ENCODE results near the gene KRTAP13-2.

Gene KRTAP13-2

GRCh38 chr21:30372139-30372770 is at the start of gene KRTAP13-2:
Gene KRTAP13-2, minus strand, starts transcription at chr21:30372271. Its CDS starts 58 bp downstream, at chr21:30372213.
- DNase-seq (ENCODE audit: low read depth), result no peak

DNA sequence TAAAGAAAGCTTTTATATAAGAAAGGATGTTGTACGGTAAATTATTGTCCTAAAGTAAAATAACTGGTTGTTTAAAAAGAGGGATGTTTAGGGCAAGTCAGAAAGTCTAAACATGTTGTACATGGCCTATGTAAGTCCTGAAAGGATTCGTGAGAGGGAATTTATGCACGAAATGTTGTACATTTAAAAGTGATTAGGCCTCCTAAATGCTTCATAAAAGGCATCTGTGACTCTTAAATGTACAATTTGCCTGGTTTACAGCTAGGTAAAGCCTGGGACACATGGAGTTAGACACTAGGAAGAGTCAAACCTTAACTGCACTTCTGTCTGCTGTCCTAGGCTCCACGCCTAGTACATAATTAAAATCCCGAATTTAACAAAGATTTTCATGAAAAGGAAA is 43.9 kb upstream of the KRTAP13-2 start:
- no peak for DNase-seq (ENCODE audit: low read depth)

- DNase-seq (ENCODE audit: low read depth), result no peak
Observed at GRCh38 chr21:30408782-30409494, 36.9 kb upstream of the KRTAP13-2 start.

- DNase-seq (ENCODE audit: low read depth), result no peak
Observed at GRCh38 chr21:30395731-30396130, 23.7 kb upstream of the KRTAP13-2 start, which contains the start of gene KRTAP13-1. Gene KRTAP13-1, plus strand, starts transcription at chr21:30396031. Its CDS starts 56 bp downstream, at chr21:30396087.

DNA sequence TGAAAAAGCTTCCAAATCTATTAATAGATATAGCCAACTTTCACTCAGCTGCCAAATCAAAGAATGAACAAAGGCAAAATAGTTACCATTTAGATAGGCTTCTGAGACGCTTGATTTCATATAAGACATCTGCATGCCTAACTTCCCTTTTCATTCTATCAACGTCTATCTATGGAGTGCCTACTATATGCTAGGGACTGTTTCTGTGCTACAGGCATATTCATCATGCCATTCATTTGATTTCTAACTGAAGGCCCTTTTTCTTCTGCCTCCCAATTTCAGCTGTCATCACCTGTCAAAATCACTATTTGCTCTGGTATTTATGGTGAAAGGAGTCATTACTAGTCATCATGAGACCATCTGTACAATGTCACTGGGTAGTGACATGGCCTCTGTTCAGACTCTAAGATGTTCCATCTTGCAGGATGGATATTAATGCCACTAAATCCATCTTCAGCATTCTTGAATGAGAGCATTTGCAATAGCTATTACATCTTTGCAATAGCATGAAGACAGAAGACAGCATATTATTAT is 19.5 kb upstream of the KRTAP13-2 start:
- DNase-seq (ENCODE audit: low read depth), result no peak

GRCh38 chr21:30382201-30382600 is 10.1 kb upstream of the KRTAP13-2 start:
- DNase-seq (ENCODE audit: low read depth), result no peak

- no peak for DNase-seq (ENCODE audit: low read depth)
Observed at GRCh38 chr21:30355906-30356305, 16.2 kb downstream of the KRTAP13-2 start.

GRCh38 chr21:30354308-30355005 is 17.6 kb downstream of the KRTAP13-2 start:
- DNase-seq (ENCODE audit: low read depth), result no peak

GRCh38 chr21:30351534-30351933 is 20.5 kb downstream of the KRTAP13-2 start:
- no peak for DNase-seq (ENCODE audit: low read depth)

DNA sequence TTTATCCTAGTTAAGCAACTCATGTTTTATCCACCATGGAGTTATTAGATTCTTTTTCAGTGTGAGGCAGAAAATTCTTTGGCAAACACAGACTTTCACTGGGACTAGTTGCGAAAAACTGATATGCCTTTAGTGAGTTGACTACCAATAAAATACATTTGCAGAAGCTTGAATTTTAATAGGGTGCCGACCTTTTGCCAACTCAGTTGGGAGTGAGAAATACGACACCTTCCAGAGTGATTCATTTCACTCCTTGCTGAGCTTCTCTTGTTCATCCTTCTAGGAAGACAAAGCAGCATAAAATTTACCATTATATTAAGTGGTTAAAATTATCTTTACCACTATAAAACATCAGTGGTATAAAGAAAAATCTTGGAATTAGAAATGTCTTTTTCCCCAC is 22.5 kb downstream of the KRTAP13-2 start:
- no peak for DNase-seq (ENCODE audit: low read depth)

GRCh38 chr21:30348506-30348905 is 23.6 kb downstream of the KRTAP13-2 start, which contains the start of gene KRTAP23-1:
Gene KRTAP23-1, minus strand, starts transcription at chr21:30348606. Its CDS starts 0 bp downstream, at chr21:30348606.
- DNase-seq (ENCODE audit: low read depth), result no peak

- no peak for DNase-seq (ENCODE audit: low read depth)
Observed at GRCh38 chr21:30345014-30345413, 27.1 kb downstream of the KRTAP13-2 start.

DNA sequence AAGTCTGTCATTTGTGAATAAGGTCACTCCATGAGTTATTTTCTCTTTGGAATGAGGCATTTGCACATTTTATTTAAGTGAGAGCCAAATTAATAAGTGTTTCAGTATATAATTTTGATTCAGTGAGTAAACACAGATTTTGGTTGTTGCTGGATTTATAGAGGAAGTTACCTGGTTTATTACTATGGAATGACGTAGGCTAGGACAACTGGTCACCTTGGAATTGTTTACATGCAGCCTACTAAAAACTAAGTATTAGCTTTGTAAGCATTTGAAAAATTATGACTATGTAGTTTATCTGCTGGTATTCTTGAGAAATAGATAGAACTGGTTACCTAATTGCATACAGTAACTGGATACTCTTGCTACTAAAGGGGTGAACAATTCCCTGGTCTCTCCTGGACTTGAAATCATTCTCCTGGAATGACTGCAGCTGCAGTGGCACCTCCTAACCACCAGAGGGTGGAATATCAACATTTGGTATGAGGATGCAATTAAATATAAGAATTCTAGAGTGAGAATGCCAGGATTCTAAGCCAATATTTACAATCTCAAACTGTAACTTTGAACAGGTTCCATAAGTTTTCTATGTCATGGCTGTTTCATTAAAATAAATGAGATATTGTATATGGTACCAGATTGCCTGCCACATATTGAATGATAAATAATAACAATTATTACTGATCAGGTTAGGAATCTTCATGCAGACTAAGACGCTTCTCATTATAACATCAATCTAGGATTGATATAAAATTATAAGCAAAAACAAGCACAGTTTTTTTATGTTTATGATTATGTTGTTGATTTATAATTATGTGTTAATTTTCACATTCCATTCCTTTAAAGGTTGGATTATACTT is 31.1 kb downstream of the KRTAP13-2 start:
- DNase-seq (ENCODE audit: low read depth), result no peak

- no peak for DNase-seq (ENCODE audit: low read depth)
Observed at GRCh38 chr21:30338717-30339116, 33.4 kb downstream of the KRTAP13-2 start.

DNA sequence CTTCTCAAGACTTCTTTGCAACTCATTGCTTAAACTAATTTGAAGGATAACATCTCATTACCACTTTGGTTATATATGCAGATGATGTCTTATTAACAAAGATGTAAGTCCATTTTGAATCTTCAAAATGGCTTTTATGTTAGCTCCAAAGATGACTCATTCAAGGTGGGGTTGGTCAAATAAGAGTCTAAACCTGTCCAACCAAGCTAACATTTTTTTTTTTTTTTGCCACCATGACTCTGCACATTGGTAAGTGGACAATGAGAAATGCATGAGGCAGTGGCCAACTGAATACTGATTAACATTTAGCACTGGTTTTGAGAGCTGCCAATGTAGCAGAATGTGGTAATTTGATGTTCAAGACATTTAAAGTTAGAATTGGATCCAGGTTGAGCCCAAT is 34.3 kb downstream of the KRTAP13-2 start:
- no peak for DNase-seq (ENCODE audit: low read depth)

- no peak for DNase-seq (ENCODE audit: low read depth)
Observed at GRCh38 chr21:30337276-30337744, 34.8 kb downstream of the KRTAP13-2 start, which contains the start of gene KRTAP27-1. Gene KRTAP27-1, minus strand, starts transcription at chr21:30337694. Its CDS starts 26 bp downstream, at chr21:30337668.

GRCh38 chr21:30336596-30336995 is 35.5 kb downstream of the KRTAP13-2 start:
- DNase-seq (ENCODE audit: low read depth), result no peak

DNA sequence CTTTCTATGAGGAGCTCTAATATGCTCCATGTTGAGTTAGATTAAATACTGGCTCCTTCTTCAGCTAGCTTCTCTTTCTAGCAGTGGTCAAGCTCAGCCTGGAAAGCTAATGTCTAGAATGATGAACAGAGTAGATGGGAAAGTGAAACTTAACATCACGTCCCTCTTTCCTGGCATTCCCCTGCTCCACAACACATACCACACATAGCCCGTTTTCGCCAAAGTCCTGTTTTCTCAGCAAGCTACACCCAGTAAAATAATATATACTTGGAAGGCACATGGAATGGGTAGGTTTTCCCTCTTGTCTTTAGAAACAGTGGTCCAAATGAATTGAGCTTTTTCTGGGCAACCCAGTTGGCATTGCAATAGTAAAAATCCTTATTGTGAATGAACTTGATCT is 38.3 kb downstream of the KRTAP13-2 start:
- no peak for DNase-seq (ENCODE audit: low read depth)

- DNase-seq (ENCODE audit: low read depth), result no peak
Observed at GRCh38 chr21:30332681-30333080, 39.4 kb downstream of the KRTAP13-2 start.

- DNase-seq (ENCODE audit: low read depth), result no peak
Observed at GRCh38 chr21:30329203-30329875, 42.7 kb downstream of the KRTAP13-2 start.

DNA sequence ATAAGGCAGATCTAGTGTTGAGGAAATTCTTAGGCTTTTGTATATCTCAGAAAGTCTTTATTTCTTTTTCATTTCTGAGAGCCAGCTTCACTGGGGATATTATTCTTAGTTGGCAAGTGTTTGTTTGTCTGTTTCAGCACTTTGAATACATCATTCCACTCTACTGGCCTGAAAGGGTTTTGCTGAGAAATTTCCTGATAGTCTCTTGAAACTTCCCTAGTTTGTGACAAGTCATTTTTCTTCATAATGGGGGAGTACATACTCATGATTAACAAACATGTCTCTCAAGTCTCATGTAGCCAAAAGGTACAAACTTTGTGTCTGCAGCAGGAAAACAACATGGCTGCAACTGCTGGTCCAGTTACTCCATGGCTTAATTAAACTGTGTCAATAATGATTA is 45.7 kb downstream of the KRTAP13-2 start:
- no peak for DNase-seq (ENCODE audit: low read depth)
